Ovary (tissue), 9 donors: ENCODE data around the gene IGFBP4. TPM values are rescaled to one million over a fixed set of nuclear protein-coding genes. Genes with fewer than 3 reads are reported as not detected.
"Not testable (repeated sequence)": the region's sequence is repeated elsewhere in the genome, so short reads cannot be mapped to it uniquely, and the experiment has no call there.

Experiments used
- DNase-seq, 5 donors: peaks; one replicate each; pipeline ENCODE4 v3.0.0-alpha.2; 2019 to 2020
- H3K27ac ChIP-seq, 2 donors: fragments of 200-600 bp; one replicate each; pipeline versions ENCODE4 v1.5.1 to v1.8.0; 2019 to 2022
- H3K27me3 ChIP-seq: fragments of 200-600 bp; one replicate; pipeline ENCODE4 v1.8.0; 2022
- H3K36me3 ChIP-seq: fragments of 200-600 bp; sonication (generic); one replicate; pipeline ENCODE4 v1.5.1; 2019
- H3K4me1 ChIP-seq: one replicate; pipeline ENCODE4 v1.8.1; 2013; ENCODE audit warnings: mild to moderate bottlenecking, moderate library complexity; ENCODE audit not compliant: insufficient read depth
- H3K4me3 ChIP-seq: fragments of 200-600 bp; sonication (generic); one replicate; pipeline ENCODE4 v1.5.1; 2017
- H3K9me3 ChIP-seq, 2 donors: fragments of 200-600 bp in 1 of 2; sonication (generic) in 1 of 2; one replicate each; pipeline versions ENCODE4 v1.5.1 to v1.8.1; 2013 to 2019; ENCODE audit warnings: mild to moderate bottlenecking in 1 of 2, moderate library complexity in 1 of 2
- EP300 ChIP-seq: sonication (generic); formaldehyde crosslinking; IDR thresholded peaks from one replicate; pipeline ENCODE4 v1.6.1; 2017; ENCODE audit warnings: antibody characterized with exemption
- POLR2A ChIP-seq: fragments of 450-650 bp; IDR thresholded peaks from one replicate; pipeline ENCODE4 v1.6.1; 2017; ENCODE audit warnings: antibody characterized with exemption, mild to moderate bottlenecking, moderate library complexity
- WGBS, 3 donors: extraction: QIAGEN DNeasy Blood & Tissue Kit in 1 of 3; methylation state at CpG; one replicate each; pipeline versions ENCODE4 v1.1.5 to v1.1.7; 2013 to 2017; 5-methylcytosine and 5-hydroxymethylcytosine counted together
- intact Hi-C, 4 donors: fragments of 100-400 bp; cut with DNase I; formaldehyde crosslinking; loops; one replicate each; pipeline versions ENCODE4 v1.11.0 to v1.15.1; 2022 to 2023
- polyA plus RNA-seq, 2 donors: library from polyadenylated mRNA; stranded (reverse); fragments of 200-250 nt in 1 of 2; fragments of 350-450 nt in 1 of 2; fragmentation: Illumina TruSeq in 1 of 2; extraction: RNeasy Lipid Tissue Mini Kit (QIAGEN cat#74804) in 1 of 2; gene quantifications; one replicate each; pipeline ENCODE4 v1.2.3, GENCODE V29; 2013 to 2014
- total RNA-seq, 7 donors: library from RNA; depleted of rRNA in 2 of 7; stranded (reverse); fragments of >200 nt in 2 of 7; fragmentation: NEBNext Ultra II Directional in 3 of 7; extraction: Animal tissue kit (Norgen Biotek cat#: 25700) in 3 of 7; gene quantifications; one replicate each; pipeline versions ENCODE4 v1.1.0 to v1.2.4, GENCODE V29; 2016 to 2023
- TF ChIP-seq, protein P1 (sequence below), 3 donors: fragments of 450-650 bp in 2 of 3; fragments of 200-600 bp in 1 of 3; IDR thresholded peaks; one replicate each; pipeline versions ENCODE4 v1.5.1 to v1.8.0; 2016 to 2022; ENCODE audit warnings: antibody characterized with exemption in 3 of 3, mild to moderate bottlenecking in 1 of 3
- donor health status: DM: no; HTN: no; CAD: no; lungs with moderate emphysema.
- donor health status: DM: no; HTN: no; CAD: no.
- donor health status: Bipolar disorder and iron deficiency.
- donor health status: DM: yes; HTN: yes; CAD: no.
- donor health status: DM: no; HTN: no; CAD: no.
- donor health status: DM: yes; HTN: yes; CAD: no.

The IGFBP4 gene
- total and polyA plus RNA-seq, 9 donors: 457 to 3,447 (median 1,281) TPM

DNA sequence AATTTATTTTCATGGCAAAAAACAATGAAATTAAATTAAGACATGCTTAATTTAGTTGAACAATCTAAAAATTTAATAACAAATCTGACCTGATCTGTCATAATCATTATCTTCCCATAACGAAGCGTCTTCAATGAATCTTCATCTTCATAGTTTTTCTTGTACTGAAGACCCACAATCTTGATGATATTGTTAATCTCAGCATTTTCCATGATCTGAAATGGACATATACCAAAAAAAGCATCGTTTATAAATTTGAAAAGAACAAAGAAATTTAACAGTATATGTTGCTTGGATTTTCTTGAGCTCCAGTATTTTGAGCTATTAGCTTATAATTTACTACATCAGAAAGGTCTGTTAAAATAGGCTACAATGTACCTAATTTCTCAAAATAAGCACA is 35.8 kb upstream of the IGFBP4 start:
- no peak overlapping the region for H3K4me3 ChIP-seq
- DNase-seq: no peak
- H3K27me3 ChIP-seq: no peaks in the 10 kb centered on the region
- WGBS, 3 donors: 93 to 96% (median 95%) methylated on average over 3 of the region's 3 CpGs
- no peaks in the 10 kb centered on the region for H3K36me3 ChIP-seq
- H3K27ac ChIP-seq: no peak overlapping the region
- no peaks in the 10 kb centered on the region for H3K9me3 ChIP-seq
- no peak for TF ChIP-seq POLR2A
- TF ChIP-seq EP300: no peak
- TF ChIP-seq, protein P1, sequence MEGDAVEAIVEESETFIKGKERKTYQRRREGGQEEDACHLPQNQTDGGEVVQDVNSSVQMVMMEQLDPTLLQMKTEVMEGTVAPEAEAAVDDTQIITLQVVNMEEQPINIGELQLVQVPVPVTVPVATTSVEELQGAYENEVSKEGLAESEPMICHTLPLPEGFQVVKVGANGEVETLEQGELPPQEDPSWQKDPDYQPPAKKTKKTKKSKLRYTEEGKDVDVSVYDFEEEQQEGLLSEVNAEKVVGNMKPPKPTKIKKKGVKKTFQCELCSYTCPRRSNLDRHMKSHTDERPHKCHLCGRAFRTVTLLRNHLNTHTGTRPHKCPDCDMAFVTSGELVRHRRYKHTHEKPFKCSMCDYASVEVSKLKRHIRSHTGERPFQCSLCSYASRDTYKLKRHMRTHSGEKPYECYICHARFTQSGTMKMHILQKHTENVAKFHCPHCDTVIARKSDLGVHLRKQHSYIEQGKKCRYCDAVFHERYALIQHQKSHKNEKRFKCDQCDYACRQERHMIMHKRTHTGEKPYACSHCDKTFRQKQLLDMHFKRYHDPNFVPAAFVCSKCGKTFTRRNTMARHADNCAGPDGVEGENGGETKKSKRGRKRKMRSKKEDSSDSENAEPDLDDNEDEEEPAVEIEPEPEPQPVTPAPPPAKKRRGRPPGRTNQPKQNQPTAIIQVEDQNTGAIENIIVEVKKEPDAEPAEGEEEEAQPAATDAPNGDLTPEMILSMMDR (IDR thresholded peaks at IDR 0.05): no peak
- H3K4me1 ChIP-seq: no peaks in the 10 kb centered on the region
- intact Hi-C loops: no loop called here

DNA sequence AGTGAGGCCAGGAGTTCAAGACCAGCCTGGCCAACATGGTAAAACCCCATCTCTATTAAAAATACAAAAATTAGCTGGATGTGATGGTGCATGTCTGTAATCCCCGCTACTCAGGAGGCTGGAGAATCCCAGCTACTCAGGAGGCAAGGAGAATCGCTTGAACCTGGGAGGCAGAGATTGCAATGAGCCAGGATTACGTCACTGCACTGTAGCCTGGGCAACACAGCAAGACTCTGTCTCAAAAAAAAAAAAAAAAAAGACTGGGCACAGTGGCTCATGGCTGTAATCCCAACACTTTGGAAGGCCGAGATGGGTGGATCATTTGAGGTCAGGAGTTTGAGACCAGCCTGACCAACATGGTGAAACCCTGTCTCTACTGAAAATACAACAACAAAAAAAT is 33.7 kb upstream of the IGFBP4 start:
- intact Hi-C loops: not testable (repeated sequence)

DNA sequence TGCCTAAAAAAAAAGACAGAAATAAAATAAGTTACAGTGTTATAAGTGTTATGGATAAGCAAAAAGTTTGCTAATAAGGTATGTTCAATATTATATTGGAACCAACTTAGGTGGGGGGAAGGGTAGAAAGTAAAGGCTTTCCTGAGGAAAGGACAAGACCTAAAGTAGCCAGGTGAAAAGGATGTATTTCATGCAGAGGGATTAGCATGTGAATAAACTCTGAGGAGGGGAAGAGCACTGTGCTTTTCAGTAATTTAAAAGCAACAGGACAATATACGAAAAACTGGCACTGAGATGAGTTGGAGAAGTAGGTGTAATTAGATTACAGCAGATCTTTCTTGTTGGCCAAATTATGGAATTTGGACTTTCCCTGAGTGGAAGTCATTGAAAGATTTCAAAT is 33.2 kb upstream of the IGFBP4 start:
- intact Hi-C loops: loop anchor here in 1 of 4 donors (5.0 kb wide), 1 partner anchor 112 kb away; no protein-coding TSS in a partner anchor
- Histone ChIP-seq H3K27me3 (no peaks in the 10 kb centered on the region), H3K9me3 (no peaks in the 10 kb centered on the region), H3K4me1 (peaks cover under 1% of the 10 kb centered on the region), H3K27ac (no peak overlapping the region), H3K4me3 (no peak overlapping the region), H3K36me3 (no peaks in the 10 kb centered on the region)
- DNase-seq: no peak
- TF ChIP-seq EP300: no peak
- TF ChIP-seq POLR2A: no peak
- TF ChIP-seq, protein P1 (IDR thresholded peaks at IDR 0.05): no peak
- WGBS, 3 donors: 83 to 94% (median 84%) methylated on average over 1 of the region's 1 CpG

More for the DNA sequence above, 33.7 kb upstream of the IGFBP4 start:
- not testable (repeated sequence) for DNase-seq, H3K4me3 ChIP-seq, H3K4me1 ChIP-seq, H3K36me3 ChIP-seq, H3K27me3 ChIP-seq, H3K27ac ChIP-seq, H3K9me3 ChIP-seq
- 90 to 97% (median 93%) methylated on average over 4 of the region's 4 CpGs for WGBS, 3 donors

DNA sequence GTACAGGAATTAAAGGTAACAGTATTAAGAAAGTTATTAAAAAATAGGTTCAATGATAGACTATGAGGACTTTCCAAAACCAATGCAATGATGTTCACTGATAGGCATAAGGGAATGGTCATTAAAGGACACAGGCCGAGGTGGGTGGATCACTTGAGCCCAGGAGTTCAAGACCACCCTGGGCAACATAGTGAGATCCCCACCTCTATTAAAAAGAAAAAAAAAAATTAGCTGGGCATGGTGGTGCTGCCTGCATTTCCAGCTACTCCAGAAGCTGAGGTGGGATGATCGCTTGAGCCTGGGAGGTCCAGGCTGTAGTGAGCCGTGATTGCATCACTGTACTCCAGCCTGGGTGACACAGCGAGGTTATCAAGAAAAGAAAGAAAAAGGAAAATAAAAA is 31.4 kb upstream of the IGFBP4 start:
- H3K4me1 ChIP-seq: peaks cover 2% of the 10 kb centered on the region
- TF ChIP-seq EP300: no peak
- TF ChIP-seq POLR2A: no peak
- TF ChIP-seq, protein P1 (IDR thresholded peaks at IDR 0.05): no peak
- no peak overlapping the region for H3K4me3 ChIP-seq
- 90 to 94% (median 92%) methylated on average over 4 of the region's 4 CpGs for WGBS, 3 donors
- no peaks in the 10 kb centered on the region for H3K36me3 ChIP-seq
- DNase-seq: no peak
- intact Hi-C loops: loop anchor here in 1 of 4 donors (5.0 kb wide), 1 partner anchor 110 kb away; no protein-coding TSS in a partner anchor
- H3K27me3 ChIP-seq: no peaks in the 10 kb centered on the region
- no peak overlapping the region for H3K27ac ChIP-seq
- H3K9me3 ChIP-seq: no peaks in the 10 kb centered on the region

DNA sequence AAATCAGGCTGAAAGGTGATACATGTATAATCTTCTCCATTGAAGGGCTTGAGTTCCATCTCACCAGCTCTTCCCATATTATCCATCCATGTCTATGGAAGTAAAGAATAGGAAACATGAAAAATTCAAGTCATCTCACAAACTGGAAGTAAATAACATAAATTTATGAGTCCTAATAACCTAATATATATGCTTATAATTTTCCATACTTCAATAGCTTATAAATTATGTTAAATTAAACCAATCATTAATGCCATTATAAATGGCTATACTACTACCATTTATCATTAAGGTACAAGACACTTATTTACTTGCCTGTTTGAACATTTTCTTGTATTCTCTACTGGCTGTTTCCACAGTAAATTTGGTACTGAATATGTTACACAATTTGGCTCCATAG is 30.4 kb upstream of the IGFBP4 start:
- H3K4me3 ChIP-seq: no peak overlapping the region
- H3K27ac ChIP-seq: no peak overlapping the region
- no peaks in the 10 kb centered on the region for H3K27me3 ChIP-seq
- intact Hi-C loops: loop anchor here in 1 of 4 donors (5.0 kb wide), 1 partner anchor 109 kb away; no protein-coding TSS in a partner anchor
- TF ChIP-seq EP300 (no peak), POLR2A (no peak)
- TF ChIP-seq, protein P1 (IDR thresholded peaks at IDR 0.05): no peak
- DNase-seq: no peak
- no peaks in the 10 kb centered on the region for H3K9me3 ChIP-seq
- H3K4me1 ChIP-seq: peaks cover 6% of the 10 kb centered on the region
- H3K36me3 ChIP-seq: no peaks in the 10 kb centered on the region

DNA sequence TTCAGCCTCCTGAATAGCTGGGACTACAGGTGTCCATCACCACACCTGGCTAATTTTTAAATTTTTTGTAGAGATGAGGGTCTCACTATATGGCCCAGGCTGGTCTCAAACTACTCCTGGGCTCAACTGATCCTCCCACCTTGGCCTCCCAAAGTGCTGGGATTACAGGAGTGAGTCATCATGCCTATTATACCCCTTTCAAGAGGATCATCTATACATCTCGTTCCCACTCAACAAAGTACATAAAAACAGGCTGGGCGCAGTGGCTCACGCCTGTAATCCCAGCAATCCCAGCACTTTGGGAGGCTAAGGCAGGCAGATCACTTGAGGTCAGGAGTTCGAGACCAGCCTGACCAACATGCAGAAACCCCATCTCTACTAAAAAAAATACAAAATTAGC is 28.9 kb upstream of the IGFBP4 start:
- H3K27me3 ChIP-seq, DNase-seq, H3K27ac ChIP-seq, H3K36me3 ChIP-seq, H3K4me1 ChIP-seq, H3K9me3 ChIP-seq, H3K4me3 ChIP-seq: not testable (repeated sequence)
- whole genome bisulfite sequencing, 3 donors: 91 to 93% (median 92%) methylated on average over 4 of the region's 4 CpGs
- intact Hi-C loops: loop anchor here in 1 of 4 donors (5.0 kb wide), 1 partner anchor 108 kb away; no protein-coding TSS in a partner anchor
